GM23338 (cell line): Measurements from ENCODE around the gene PCSK5. TPM values are rescaled to one million over a fixed set of nuclear protein-coding genes. Genes with fewer than 3 reads are reported as not detected.

Source experiments
- ATAC-seq: fragments of 200-7000 bp; cut with Tn5 transposase; 3 replicates; pipeline ENCODE4 v1.9.1; 2020
- DNase-seq: peaks from one replicate; pipeline ENCODE4 v3.0.0-alpha.2; 2015; ENCODE audit warnings: low spot score
- H2AFZ ChIP-seq: fragments of 200-600 bp; sonication (generic); 2 replicates; pipeline ENCODE4 v1.8.0; 2016; ENCODE audit warnings: antibody characterized with exemption, mild to moderate bottlenecking, moderate library complexity
- H3F3A ChIP-seq: fragments of 200-600 bp; sonication (generic); replicated peaks from 2 replicates; pipeline ENCODE4 v1.8.0; 2017; ENCODE audit warnings: antibody characterized with exemption, mixed run types, low read depth
- H3K27ac ChIP-seq: fragments of 200-600 bp; sonication (generic); 2 replicates; pipeline ENCODE4 v1.6.1; 2016; ENCODE audit warnings: low read depth
- H3K27me3 ChIP-seq: fragments of 200-600 bp; sonication (generic); 2 replicates; pipeline ENCODE4 v1.8.0; 2016; ENCODE audit warnings: mild to moderate bottlenecking, mixed run types, moderate library complexity; ENCODE audit not compliant: insufficient read depth
- H3K36me3 ChIP-seq: fragments of 200-600 bp; sonication (generic); 2 replicates; pipeline ENCODE4 v1.8.0; 2016; ENCODE audit warnings: mild to moderate bottlenecking; ENCODE audit not compliant: insufficient read depth
- H3K4me1 ChIP-seq: fragments of 200-600 bp; sonication (generic); 2 replicates; pipeline ENCODE4 v1.8.0; 2016; ENCODE audit warnings: mild to moderate bottlenecking, moderate library complexity; ENCODE audit not compliant: insufficient read depth
- H3K4me2 ChIP-seq: fragments of 200-600 bp; sonication (generic); 2 replicates; pipeline ENCODE4 v1.7.1; 2017; ENCODE audit warnings: mixed run types
- H3K4me3 ChIP-seq: fragments of 200-600 bp; sonication (generic); 2 replicates; pipeline ENCODE4 v1.6.1; 2016; ENCODE audit warnings: mixed run types
- H3K79me2 ChIP-seq: fragments of 200-600 bp; sonication (generic); replicated peaks from 2 replicates; pipeline ENCODE4 v1.8.0; 2017; ENCODE audit warnings: mild to moderate bottlenecking; ENCODE audit not compliant: insufficient read depth
- H3K9me2 ChIP-seq: fragments of 200-600 bp; sonication (generic); 2 replicates; pipeline ENCODE4 v1.8.0; 2017; ENCODE audit not compliant: insufficient read depth
- H4K20me1 ChIP-seq: fragments of 200-600 bp; sonication (generic); replicated peaks from 2 replicates; pipeline ENCODE4 v1.8.0; 2017; ENCODE audit warnings: mild to moderate bottlenecking; ENCODE audit not compliant: insufficient read depth
- H3K27ac Mint-ChIP-seq: 2 replicates; pipeline ENCODE4 v1.8.0; 2020; ENCODE audit warnings: inconsistent platforms, mild to moderate bottlenecking, moderate library complexity, mixed read lengths
- H3K27me3 Mint-ChIP-seq: 3 replicates; pipeline ENCODE4 v1.8.0; 2022; ENCODE audit warnings: low read depth, mild to moderate bottlenecking, moderate library complexity, mixed read lengths, inconsistent platforms; ENCODE audit not compliant: insufficient read depth, poor library complexity
- H3K36me3 Mint-ChIP-seq: 3 replicates; pipeline ENCODE4 v1.8.0; 2021; ENCODE audit warnings: low read depth, mild to moderate bottlenecking, inconsistent platforms, moderate library complexity, mixed read lengths
- H3K4me1 Mint-ChIP-seq: 3 replicates; pipeline ENCODE4 v1.8.0; 2020; ENCODE audit warnings: mild to moderate bottlenecking, inconsistent platforms, mixed read lengths
- H3K4me3 Mint-ChIP-seq: 3 replicates; pipeline ENCODE4 v1.8.0; 2021; ENCODE audit warnings: moderate library complexity, mild to moderate bottlenecking, inconsistent platforms, mixed read lengths
- H3K9me3 Mint-ChIP-seq: 3 replicates; pipeline ENCODE4 v1.8.0; 2020; ENCODE audit warnings: moderate library complexity, mild to moderate bottlenecking, inconsistent platforms, mixed read lengths
- EZH2 ChIP-seq: fragments of 200-600 bp; sonication (generic); IDR thresholded peaks from one replicate; pipeline ENCODE4 v1.8.0; 2017; ENCODE audit warnings: antibody characterized with exemption, mild to moderate bottlenecking, low read depth; ENCODE audit not compliant: unreplicated experiment
- EZH2phosphoT487 ChIP-seq: fragments of 200-600 bp; sonication (generic); IDR thresholded peaks from one replicate; pipeline ENCODE4 v1.8.1; 2018; ENCODE audit warnings: antibody characterized with exemption; ENCODE audit not compliant: unreplicated experiment
- JUNB ChIP-seq: IDR thresholded peaks from one replicate; pipeline ENCODE4 v1.6.1; 2016; ENCODE audit warnings: antibody characterized with exemption; ENCODE audit not compliant: unreplicated experiment
- NANOG ChIP-seq: IDR thresholded peaks from 2 replicates; pipeline ENCODE4 v1.6.1; 2016; ENCODE audit warnings: antibody characterized with exemption, borderline replicate concordance
- POLR2AphosphoS5 ChIP-seq: IDR thresholded peaks from 2 replicates; pipeline ENCODE4 v1.6.1; 2016; ENCODE audit warnings: antibody characterized with exemption, low read depth
- REST ChIP-seq: IDR thresholded peaks from one replicate; pipeline ENCODE4 v1.6.1; 2018; ENCODE audit warnings: antibody characterized with exemption; ENCODE audit not compliant: unreplicated experiment
- STAT1 ChIP-seq: IDR thresholded peaks from one replicate; pipeline ENCODE4 v1.6.1; 2016; ENCODE audit warnings: antibody characterized with exemption; ENCODE audit not compliant: unreplicated experiment
- ZNF114 ChIP-seq: fragments of 250-450 bp; sonication (Bioruptor Pico); IDR thresholded peaks from 2 replicates; pipeline ENCODE4 v1.5.0; 2020; ENCODE audit warnings: mild to moderate bottlenecking, moderate library complexity
- ZNF331 ChIP-seq: fragments of 250-450 bp; sonication (Bioruptor Pico); IDR thresholded peaks from 2 replicates; pipeline ENCODE4 v1.5.0; 2020; ENCODE audit warnings: low read depth, mild to moderate bottlenecking, moderate library complexity
- polyA plus RNA-seq: library from polyadenylated mRNA; unstranded; fragments of >200 nt; fragmentation: Nextera tagmentation; extraction: Ambion mirVana; gene quantifications from 2 replicates; pipeline ENCODE4 v1.2.1, GENCODE V29; 2016
- total RNA-seq: library from RNA; depleted of rRNA; stranded (reverse); fragments of >200 nt; shearing (Covaris generic); gene quantifications from 2 replicates; pipeline ENCODE4 v1.2.3, GENCODE V29; 2014
- TF ChIP-seq, protein P1 (sequence below): IDR thresholded peaks from 2 replicates; pipeline ENCODE4 v1.6.1; 2016; ENCODE audit warnings: antibody characterized with exemption
- TF ChIP-seq, protein P2 (sequence below), 2 experiments: fragments of 200-600 bp in 1 of 2; sonication (generic) in 1 of 2; conservative IDR thresholded peaks; 2 replicates each; pipeline versions ENCODE4 v1.5.1 to v1.6.1; 2016 to 2017; ENCODE audit warnings: antibody characterized with exemption in 2 of 2, low read depth in 2 of 2, mild to moderate bottlenecking in 2 of 2, moderate library complexity in 1 of 2

Gene PCSK5
- total and polyA plus RNA-seq, 2 experiments from 2014 or later = 12.3 to 34.8 TPM

DNA sequence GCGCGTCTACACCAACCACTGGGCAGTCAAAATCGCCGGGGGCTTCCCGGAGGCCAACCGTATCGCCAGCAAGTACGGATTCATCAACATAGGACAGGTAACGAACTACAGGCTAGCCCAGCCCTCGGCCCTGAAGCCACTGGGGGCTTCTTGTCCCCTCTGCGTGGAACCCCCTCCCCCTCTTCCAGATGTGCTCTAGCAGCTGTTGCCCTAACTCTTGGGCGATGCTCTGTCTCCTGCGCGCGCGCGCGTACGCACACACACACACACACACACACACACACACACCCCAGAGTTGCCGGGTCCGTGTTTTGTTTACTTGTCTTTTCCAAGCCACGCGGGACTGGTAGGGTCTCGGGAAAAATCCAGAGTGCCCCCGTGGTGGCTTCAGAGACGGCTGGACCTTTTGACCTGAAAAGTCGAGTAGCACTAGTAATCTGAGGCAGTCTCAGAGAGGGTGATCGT, 836 bp downstream of the PCSK5 start (continued):
- TF ChIP-seq, protein P1, sequence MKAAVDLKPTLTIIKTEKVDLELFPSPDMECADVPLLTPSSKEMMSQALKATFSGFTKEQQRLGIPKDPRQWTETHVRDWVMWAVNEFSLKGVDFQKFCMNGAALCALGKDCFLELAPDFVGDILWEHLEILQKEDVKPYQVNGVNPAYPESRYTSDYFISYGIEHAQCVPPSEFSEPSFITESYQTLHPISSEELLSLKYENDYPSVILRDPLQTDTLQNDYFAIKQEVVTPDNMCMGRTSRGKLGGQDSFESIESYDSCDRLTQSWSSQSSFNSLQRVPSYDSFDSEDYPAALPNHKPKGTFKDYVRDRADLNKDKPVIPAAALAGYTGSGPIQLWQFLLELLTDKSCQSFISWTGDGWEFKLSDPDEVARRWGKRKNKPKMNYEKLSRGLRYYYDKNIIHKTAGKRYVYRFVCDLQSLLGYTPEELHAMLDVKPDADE = no peak
- TF ChIP-seq, protein P2, sequence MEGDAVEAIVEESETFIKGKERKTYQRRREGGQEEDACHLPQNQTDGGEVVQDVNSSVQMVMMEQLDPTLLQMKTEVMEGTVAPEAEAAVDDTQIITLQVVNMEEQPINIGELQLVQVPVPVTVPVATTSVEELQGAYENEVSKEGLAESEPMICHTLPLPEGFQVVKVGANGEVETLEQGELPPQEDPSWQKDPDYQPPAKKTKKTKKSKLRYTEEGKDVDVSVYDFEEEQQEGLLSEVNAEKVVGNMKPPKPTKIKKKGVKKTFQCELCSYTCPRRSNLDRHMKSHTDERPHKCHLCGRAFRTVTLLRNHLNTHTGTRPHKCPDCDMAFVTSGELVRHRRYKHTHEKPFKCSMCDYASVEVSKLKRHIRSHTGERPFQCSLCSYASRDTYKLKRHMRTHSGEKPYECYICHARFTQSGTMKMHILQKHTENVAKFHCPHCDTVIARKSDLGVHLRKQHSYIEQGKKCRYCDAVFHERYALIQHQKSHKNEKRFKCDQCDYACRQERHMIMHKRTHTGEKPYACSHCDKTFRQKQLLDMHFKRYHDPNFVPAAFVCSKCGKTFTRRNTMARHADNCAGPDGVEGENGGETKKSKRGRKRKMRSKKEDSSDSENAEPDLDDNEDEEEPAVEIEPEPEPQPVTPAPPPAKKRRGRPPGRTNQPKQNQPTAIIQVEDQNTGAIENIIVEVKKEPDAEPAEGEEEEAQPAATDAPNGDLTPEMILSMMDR (conservative IDR thresholded peaks at IDR 0.05; ENCODE audit: low read depth in 2 of 2) = no peak

DNA sequence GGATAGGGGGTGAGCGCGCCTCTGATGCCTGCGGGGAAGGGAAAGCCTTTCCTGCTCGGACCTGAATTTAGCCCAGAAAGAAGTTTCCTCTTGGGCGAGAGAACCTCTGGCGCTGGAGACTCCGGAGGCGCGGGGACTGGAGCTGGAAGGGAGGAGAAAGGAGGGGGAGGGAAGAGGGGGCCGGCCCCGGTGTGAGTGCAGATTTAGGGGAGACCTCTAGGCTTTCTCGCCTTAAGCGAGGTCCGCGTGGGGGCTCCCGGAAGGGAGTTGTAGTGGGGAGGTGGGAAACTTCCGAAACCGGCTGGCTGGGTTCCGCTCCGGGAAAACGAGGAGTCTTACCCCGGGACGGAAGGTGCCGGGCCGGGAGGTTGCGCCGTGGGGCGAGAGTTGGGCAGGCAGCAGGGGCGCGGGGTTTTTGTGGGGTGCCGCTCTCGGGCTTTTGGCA, 1.3 kb downstream of the PCSK5 start:
- peaks cover 47% of the 10 kb centered on the region for H3K4me1 Mint-ChIP-seq
- H3K27me3 ChIP-seq = peaks cover 19% of the 10 kb centered on the region; the same call in 1 of the 2 replicates
- TF ChIP-seq REST = no peak
- TF ChIP-seq ZNF331 (CRISPR knock-in tag) = no peak
- TF ChIP-seq EZH2 = no peak
- no peak for TF ChIP-seq POLR2AphosphoS5
- TF ChIP-seq EZH2phosphoT487 = no peak
- TF ChIP-seq JUNB = no peak
- TF ChIP-seq, protein P1 = no peak
- TF ChIP-seq NANOG = no peak
- TF ChIP-seq ZNF114 = no peak
- TF ChIP-seq, protein P2 (conservative IDR thresholded peaks at IDR 0.05; ENCODE audit: low read depth in 2 of 2) = no peak
- TF ChIP-seq STAT1 = no peak

More for the DNA sequence above, 1.3 kb downstream of the PCSK5 start:
- H3K4me3 ChIP-seq = peak overlapping the region; percentile 84
- H3K9me2 ChIP-seq = no peaks in the 10 kb centered on the region
- no peaks in the 10 kb centered on the region for H3K9me3 Mint-ChIP-seq
- DNase-seq (peak; percentile 60), ATAC-seq (peak; percentile 9)
- no peak overlapping the region; the same call in 1 of the 2 replicates for H2AFZ ChIP-seq
- no peaks in the 10 kb centered on the region for H3K36me3 Mint-ChIP-seq
- H3K27ac Mint-ChIP-seq = no peak overlapping the region
- H3K4me1 ChIP-seq = peaks cover 53% of the 10 kb centered on the region
- peaks cover 59% of the 10 kb centered on the region for H3K79me2 ChIP-seq
- H3F3A ChIP-seq = no peaks in the 10 kb centered on the region
- H4K20me1 ChIP-seq = 0 out of 2 replicates have a peak, but pooled peaks cover 7% of the 10 kb centered on the region
- H3K27ac ChIP-seq = no peak overlapping the region
- H3K36me3 ChIP-seq = no peaks in the 10 kb centered on the region
- H3K4me3 Mint-ChIP-seq = peak overlapping the region; percentile 87
- H3K27me3 Mint-ChIP-seq = peaks cover 27% of the 10 kb centered on the region
- peak overlapping the region; percentile 90 for H3K4me2 ChIP-seq
